Measurements from ENCODE around the gene MLXIP.
"Not testable (repeated sequence)": the region's sequence is repeated elsewhere in the genome, so short reads cannot be mapped to it uniquely, and the experiment has no call there.

MLXIP gene

GRCh38 chr12:122150127-122150681 lies 71.6 kb downstream of the MLXIP start:
- FAIRE-seq = no peak

GRCh38 chr12:122152754-122153153 lies 74.2 kb downstream of the MLXIP start:
- FAIRE-seq = no peak

- no peak for FAIRE-seq
Measured at GRCh38 chr12:122155705-122156104, 77.1 kb downstream of the MLXIP start.

DNA sequence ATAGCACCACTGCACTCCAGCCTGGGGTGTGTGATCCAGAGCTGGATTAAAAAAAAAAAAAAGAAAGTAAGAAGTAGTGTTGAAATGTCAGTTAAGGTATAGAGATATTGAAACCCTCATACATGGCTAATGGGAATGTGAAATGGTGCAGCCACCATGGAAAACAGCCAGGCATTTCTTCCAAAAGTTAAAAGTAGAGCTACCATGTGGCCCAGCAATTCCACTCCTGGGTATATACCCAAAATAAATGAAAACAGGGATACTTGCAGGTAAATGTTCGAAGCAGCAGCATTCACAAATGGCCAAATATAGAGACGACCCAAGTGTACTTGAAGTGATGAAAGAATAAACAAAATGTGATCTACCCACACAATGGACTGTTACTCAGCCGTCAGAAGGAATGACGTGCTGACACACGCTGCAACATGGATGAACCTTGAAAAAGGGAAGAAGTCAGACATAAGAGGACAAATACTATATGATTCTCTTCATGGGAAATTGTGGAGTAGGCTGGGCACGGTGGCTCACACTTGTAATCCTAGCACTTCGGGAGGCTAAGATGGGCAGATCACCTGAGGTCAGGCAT lies 80.2 kb downstream of the MLXIP start:
- FAIRE-seq = no peak

GRCh38 chr12:122159882-122160281 lies 81.3 kb downstream of the MLXIP start:
- FAIRE-seq = no peak

- no peak for FAIRE-seq
Measured at GRCh38 chr12:122160761-122161160, 82.2 kb downstream of the MLXIP start.

DNA sequence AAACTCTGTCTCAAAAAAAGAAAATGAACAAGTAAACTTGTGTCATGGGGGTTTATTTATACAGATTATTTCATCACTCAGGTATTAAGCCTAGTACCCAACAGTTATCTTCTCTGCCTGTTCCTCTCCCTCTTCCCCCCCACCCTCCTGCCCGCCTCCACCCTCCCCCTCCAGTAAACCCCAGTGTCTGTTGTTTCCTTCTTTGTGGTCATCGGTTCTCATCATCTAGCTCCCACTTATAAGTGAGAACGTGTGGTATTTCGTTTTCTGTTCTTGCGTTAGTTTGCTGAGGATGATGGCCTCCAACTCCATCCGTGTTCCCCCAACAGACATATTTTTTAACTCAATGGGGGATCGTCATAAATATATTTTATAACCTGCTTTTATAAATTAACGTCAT lies 83.1 kb downstream of the MLXIP start:
- no peak for FAIRE-seq

DNA sequence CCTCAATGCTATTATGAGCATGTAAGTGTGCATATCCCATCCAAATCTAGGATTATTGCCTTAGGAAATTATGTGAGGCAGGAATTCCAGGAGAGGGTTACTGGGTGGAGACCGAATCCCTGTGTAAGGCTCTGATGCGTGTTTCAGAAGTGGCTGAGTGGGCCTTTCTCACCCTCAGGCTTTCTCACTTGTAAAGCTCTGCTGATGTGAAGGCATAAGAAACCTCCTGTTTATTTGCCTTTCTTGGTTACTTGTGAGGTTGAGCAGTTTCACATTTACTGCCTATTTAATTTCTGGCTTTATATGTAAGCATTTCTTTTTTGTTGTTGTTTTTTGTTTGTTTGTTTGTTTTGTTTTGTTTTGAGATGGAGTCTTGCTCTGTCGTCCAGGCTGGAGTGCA lies 84.4 kb downstream of the MLXIP start:
- no peak for FAIRE-seq

DNA sequence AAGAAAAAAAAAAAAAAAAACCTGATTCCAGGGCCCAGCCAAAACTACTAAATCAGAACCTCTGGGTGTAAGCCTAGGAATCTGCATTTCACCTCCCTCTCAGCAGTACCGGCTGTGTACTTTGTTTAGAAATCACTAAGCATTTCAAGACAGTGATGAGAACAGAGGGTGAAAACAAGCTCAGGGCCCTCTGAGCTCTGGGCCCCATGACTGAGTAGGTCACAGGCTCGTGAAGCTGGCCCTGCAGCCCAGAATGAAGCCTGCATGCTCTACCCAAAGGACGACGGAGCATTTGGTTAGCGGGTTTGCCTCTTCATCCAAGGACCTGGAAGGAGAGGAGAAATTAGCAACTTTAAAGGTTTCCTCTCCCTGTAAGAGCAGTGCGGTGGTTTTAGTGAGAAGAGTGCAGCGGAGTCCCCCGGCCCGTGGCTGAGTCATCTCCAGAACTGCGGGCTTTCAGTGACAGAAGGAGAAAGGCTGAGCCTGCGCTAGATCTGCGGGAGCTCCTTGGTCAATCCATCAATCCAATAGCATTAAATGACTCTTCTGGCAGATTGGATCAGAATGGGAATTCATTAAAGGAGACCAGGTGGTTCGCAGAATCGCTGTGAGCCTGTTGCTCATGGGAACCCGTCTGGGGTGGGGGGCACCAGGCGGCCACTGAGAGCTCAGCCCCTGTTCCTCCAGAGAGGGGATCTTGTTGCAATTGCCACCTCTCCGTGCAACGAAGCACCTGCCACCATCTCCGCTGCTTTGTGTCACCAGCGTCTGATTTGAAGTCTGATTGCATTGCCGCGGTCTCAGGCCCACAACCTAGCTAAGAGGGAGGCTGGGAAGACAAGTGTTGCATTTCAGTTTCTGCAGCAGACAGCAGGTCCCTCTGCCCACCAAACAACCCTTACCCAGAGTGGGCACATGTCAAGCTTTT lies 88.1 kb downstream of the MLXIP start:
- FAIRE-seq = no peak

DNA sequence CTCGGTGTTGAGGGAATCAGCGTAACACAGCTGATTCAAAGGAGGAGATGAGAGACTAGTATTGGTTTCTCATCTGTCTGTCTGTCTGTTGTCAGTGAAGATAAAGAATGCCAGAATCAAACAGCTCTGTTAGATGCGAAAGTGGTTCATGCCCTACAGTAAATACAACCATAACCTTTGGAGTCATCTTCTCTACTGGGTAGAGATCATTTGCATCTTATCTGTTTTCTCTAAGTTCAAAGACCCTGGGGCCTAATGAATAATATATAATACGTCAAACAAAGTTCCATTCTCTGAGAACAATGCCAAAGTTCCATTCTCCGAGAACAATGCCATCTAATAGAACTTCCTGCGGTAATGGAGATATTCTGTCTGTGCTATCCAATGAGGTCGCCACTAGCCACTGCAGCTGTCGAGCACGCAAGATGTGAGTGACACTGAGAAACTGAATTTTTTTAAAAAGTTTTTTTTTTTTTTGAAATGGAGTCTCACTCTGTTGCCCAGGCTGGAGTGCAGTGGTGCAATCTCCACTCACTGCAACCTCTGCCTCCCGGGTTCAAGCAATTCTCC lies 88.9 kb downstream of the MLXIP start:
- FAIRE-seq = no peak

GRCh38 chr12:122168492-122168891 lies 89.9 kb downstream of the MLXIP start:
- no peak for FAIRE-seq

DNA sequence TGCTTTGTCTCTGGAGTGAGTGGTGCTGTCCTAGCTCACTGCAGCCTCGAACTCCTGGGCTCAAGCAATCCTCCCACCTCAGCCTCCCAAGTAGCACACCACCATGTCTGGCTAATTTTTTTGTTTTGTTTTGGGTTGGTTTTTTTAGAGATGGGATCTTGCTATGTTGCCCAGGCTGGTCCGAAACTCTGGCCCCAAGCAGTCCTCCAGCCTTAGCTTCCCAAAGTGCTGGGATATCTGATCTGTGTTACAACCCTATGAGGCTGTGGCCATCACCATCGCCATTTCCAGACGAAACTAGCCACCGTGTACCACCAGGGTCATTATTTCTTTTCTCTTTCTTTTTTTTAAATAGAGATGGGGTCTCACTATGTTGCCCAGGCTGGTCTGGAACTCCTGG lies 92.8 kb downstream of the MLXIP start:
- FAIRE-seq = no peak

DNA sequence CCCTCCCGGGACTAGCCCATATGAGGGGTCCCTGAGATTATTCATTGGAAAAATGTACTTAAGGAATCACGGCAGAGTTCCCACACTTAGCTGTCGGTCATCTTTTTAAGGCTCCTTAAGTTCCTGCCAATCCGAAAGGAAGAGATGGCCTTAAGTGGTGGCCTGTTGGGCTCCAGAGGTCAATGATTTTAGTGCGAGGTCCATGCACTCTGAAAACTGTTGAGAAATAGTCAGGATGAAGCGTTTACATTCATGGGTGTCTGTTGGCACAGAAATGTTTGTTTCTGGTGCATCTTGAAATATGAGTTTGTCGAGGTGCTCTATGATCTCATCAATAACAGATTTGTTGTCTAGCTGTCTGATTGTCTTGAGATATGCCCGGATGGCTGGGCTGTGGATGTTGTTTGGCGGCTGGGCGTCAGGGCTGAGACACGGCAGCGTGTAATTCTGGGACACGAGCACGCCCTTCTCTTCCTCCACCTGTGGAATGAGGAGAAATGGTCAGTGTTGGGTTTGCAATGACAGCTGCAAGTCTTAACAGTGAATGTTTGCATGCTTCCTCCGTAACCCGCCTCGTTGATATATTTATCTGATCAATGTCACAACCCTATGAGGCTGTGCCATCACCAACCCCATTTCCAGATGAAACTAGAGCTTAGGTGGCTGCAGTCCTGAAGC lies 93.8 kb downstream of the MLXIP start:
- no peak for FAIRE-seq

DNA sequence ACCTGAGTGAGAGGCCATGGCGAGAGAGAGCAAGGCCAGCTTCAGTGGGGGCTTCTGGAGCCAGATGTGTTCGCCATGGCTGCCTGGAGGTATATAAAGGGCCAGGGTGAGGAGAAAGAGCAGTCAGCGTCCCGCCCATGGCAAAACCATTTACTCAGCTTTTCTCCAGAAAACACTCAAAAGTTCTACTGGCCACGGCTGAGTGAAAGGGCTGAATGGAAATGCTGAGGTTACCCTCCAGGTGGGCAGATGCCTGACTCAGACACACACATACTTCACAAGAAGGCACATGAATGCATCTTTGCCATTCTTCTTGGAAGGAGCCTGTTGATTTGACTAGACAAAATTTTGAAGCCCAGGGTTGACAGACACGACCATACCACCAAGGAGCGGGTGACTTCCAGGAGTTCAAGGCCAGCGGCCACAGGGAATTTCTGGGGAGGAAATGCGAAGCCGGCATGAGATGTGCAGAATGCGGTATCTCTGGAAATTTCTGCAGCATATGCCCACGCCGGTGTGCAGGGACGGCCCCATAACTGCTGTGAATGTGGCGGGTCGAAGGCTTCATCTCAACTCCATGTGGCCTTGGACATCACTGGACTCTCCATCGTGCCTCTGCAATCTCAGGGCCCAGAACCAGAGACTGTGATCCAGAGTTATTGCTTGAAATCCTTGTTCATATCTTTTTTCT lies 95.7 kb downstream of the MLXIP start, which contains the start of gene IL31:
IL31 (minus strand) TSS at position 67 of the 691 bp plus-strand sequence; CDS start at position 18, 49 bp downstream.
- FAIRE-seq = no peak

- FAIRE-seq = not testable (repeated sequence)
Measured at GRCh38 chr12:122176473-122176872, 97.9 kb downstream of the MLXIP start.

- FAIRE-seq = no peak
Measured at GRCh38 chr12:122182887-122183587, 104.5 kb downstream of the MLXIP start, which contains the start of gene LRRC43. Gene LRRC43, plus strand, starts transcription at chr12:122183123. Its CDS starts 22 bp downstream, at chr12:122183145.

DNA sequence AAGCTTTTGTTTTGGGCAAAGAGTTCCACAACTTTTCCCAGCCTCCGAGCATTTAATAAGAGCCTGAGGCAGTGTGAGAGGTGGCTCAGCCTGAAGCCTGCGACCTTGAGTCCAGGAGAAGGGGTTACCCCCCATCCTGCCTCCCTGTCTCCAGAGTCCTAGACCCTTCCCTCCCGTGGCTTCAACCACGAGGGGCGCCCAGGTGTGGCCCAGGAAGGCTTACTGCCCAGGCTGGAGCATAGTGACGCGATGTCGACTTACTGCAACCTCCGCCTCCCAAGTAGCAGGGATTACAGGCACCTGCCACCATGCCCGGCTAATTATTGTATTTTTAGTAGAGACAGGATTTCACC lies 105.0 kb downstream of the MLXIP start:
- FAIRE-seq = no peak

DNA sequence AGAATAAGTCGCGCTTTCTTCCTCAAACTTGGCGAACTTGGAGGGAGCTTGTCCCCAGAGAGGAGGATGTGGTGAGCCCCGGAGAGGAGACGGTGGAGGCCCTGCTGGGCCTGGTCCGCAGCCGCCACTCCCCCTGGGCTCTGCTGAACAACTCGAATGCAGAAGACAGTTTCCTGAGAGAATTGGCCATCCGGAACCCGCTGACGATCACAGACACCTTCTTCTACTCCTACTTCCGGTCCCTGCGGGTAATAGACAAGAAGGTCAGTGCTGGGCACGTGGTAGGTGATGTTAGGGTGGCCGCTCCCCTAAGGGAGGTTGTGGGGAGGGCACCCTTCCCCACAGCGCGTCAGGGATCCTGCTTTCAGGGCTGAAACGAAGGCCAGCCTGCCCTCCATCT lies 106.0 kb downstream of the MLXIP start:
- FAIRE-seq = no peak

- FAIRE-seq = no peak
Measured at GRCh38 chr12:122185079-122185478, 106.5 kb downstream of the MLXIP start.

DNA sequence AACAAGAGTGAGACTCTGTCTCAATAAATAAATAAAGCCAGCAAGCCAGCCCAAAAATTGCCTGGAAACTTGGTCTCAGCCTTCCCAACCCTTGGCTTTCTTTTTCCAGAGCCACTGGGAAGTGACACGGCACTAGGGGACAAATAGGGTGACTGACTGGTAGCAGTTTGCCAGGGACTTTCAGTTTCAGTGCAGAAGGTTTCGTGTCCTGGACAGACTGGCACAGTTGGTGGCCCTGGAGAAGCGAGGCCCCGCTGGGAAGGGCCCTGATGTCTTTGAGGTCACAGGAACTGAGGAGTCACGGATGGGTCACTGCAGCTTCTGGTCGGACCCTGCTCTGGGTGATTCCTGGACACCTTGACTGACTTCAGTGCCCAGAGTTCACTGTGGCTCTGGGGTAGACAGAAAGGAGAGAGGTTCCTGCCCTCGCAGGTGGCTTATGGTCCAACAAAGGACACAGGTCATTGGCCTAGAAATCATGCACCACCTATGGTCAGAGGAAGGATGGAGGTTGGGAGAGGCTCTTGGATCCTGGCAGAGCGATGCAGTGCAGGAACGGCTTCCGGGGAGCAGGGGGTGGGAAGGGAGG lies 107.0 kb downstream of the MLXIP start:
- FAIRE-seq = no peak

GRCh38 chr12:122187466-122187865 lies 108.9 kb downstream of the MLXIP start:
- FAIRE-seq = no peak
